ENCODE results near the gene ZC3HAV1L.

DNA sequence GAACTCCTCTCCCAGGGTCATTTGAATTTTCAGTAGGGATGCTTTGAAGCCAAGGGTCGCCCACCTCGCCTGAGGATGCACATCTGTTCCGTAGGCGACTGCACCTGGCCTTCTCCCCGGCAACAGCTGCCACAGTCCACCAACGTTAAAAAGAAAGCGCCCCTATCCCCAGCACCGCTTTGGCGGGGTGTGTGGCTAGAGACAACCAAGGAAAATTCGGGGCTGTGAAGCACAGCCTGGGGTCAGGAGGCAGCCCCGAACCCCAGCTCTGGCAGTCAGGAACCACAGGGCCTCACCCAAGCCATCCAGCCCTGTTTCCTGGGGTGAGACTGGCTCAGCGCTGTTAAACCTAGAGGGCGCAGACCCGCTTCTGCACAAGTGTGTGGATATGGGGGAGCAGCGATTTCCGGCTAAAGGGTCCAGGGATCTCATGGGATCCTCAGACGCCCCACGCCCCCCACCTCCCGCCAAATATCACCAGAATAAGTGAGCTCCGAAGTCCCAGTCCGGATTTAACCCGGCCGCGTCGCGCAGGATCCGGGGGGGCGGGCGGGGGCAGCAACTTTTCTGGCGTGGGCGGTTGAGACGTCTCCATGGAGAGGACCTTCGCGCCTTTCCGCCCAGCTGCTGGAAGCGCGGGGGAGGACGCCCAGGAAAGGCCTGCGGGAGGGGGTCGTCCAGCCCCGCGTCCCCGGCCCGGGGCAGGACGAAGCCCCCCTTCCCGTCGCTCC lies 822 bp downstream of the ZC3HAV1L start:
- TF ChIP-seq, protein P1, sequence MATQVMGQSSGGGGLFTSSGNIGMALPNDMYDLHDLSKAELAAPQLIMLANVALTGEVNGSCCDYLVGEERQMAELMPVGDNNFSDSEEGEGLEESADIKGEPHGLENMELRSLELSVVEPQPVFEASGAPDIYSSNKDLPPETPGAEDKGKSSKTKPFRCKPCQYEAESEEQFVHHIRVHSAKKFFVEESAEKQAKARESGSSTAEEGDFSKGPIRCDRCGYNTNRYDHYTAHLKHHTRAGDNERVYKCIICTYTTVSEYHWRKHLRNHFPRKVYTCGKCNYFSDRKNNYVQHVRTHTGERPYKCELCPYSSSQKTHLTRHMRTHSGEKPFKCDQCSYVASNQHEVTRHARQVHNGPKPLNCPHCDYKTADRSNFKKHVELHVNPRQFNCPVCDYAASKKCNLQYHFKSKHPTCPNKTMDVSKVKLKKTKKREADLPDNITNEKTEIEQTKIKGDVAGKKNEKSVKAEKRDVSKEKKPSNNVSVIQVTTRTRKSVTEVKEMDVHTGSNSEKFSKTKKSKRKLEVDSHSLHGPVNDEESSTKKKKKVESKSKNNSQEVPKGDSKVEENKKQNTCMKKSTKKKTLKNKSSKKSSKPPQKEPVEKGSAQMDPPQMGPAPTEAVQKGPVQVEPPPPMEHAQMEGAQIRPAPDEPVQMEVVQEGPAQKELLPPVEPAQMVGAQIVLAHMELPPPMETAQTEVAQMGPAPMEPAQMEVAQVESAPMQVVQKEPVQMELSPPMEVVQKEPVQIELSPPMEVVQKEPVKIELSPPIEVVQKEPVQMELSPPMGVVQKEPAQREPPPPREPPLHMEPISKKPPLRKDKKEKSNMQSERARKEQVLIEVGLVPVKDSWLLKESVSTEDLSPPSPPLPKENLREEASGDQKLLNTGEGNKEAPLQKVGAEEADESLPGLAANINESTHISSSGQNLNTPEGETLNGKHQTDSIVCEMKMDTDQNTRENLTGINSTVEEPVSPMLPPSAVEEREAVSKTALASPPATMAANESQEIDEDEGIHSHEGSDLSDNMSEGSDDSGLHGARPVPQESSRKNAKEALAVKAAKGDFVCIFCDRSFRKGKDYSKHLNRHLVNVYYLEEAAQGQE (IDR thresholded peaks at IDR 0.05; ENCODE audit: insufficient replicate concordance, low read depth) = no peak
- TF ChIP-seq, protein P2, sequence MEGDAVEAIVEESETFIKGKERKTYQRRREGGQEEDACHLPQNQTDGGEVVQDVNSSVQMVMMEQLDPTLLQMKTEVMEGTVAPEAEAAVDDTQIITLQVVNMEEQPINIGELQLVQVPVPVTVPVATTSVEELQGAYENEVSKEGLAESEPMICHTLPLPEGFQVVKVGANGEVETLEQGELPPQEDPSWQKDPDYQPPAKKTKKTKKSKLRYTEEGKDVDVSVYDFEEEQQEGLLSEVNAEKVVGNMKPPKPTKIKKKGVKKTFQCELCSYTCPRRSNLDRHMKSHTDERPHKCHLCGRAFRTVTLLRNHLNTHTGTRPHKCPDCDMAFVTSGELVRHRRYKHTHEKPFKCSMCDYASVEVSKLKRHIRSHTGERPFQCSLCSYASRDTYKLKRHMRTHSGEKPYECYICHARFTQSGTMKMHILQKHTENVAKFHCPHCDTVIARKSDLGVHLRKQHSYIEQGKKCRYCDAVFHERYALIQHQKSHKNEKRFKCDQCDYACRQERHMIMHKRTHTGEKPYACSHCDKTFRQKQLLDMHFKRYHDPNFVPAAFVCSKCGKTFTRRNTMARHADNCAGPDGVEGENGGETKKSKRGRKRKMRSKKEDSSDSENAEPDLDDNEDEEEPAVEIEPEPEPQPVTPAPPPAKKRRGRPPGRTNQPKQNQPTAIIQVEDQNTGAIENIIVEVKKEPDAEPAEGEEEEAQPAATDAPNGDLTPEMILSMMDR (IDR thresholded peaks at IDR 0.05; ENCODE audit: insufficient read depth, low read length) = no peak
- no peak for TF ChIP-seq POLR2AphosphoS5 (IDR thresholded peaks at IDR 0.05; ENCODE audit: low read depth)
- no peak for TF ChIP-seq GABPA (IDR thresholded peaks at IDR 0.05; ENCODE audit: low read depth)
- TF ChIP-seq SPI1 (IDR thresholded peaks at IDR 0.05; ENCODE audit: borderline replicate concordance, low read depth) = no peak

Data from HL-60 (cell line).